CD4-positive, alpha-beta T cell treated with Interleukin-4 for 4 hours (primary cell): ENCODE results near the gene NUTM2G.
"Not testable (repeated sequence)": the region's sequence is repeated elsewhere in the genome, so short reads cannot be mapped to it uniquely, and the experiment has no call there.

Experiments
- DNase-seq: peaks from one replicate; pipeline ENCODE4 v3.0.0-alpha.2; 2020

NUTM2G gene

DNA sequence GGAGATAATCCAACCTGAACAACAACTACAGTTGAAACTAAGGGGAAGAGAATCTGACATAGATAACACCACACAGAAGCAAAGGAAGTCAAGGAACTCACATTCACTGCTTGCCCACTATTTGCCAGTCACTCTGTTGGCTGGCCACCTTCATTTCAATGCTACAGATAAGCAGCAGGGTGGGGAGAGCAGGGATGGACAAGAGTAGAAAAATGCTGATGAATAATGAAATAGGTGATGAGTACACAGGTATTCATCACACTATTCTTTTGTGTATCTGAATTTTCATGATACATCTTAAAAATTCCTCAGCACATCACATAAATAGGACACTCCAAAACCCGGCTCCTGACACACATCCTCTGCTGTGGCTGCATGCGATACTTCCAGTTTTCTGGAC is 21.9 kb downstream of the NUTM2G start:
- not testable (repeated sequence) for DNase-seq

DNA sequence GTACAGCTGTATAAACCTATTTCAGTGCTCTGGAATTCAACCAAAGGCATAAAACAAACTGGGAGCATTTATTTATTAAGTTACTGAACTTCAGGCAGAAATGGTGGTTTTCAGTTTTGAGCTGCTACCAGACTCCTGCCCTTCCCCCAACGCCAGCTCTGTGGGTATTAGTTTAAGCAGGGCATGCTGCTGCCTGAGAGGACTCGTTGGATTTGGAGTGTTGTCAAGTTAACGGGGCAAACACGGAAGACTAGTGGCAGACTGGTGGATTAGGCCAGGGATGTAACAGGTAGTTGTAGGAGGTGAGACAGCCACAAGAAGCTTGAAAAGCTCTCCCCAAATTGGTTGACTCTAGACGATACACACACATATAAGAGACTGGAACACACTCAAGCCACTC is 38.9 kb downstream of the NUTM2G start:
- not testable (repeated sequence) for DNase-seq

DNA sequence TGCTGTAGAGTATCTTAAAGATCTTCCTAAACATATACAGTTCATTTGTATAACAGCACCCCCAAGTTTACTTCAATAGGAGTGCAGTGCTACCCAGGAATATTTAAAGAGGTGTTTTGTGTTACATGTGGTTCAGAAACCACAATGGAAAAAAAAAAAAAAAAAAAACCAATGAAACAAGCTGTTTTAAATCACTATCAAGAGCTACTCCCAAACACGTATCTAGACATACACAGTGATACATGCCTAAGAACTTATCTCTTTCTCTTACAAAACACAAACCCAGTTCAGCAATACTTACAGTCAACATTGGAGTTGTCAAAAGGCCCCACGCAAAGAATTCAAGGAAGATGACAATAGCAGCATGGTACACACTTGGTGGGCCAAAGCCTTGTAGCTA is 43.9 kb downstream of the NUTM2G start:
- DNase-seq = not testable (repeated sequence)

GRCh38 chr9:96974037-96974436 is 45.4 kb downstream of the NUTM2G start:
- DNase-seq = not testable (repeated sequence)

DNA sequence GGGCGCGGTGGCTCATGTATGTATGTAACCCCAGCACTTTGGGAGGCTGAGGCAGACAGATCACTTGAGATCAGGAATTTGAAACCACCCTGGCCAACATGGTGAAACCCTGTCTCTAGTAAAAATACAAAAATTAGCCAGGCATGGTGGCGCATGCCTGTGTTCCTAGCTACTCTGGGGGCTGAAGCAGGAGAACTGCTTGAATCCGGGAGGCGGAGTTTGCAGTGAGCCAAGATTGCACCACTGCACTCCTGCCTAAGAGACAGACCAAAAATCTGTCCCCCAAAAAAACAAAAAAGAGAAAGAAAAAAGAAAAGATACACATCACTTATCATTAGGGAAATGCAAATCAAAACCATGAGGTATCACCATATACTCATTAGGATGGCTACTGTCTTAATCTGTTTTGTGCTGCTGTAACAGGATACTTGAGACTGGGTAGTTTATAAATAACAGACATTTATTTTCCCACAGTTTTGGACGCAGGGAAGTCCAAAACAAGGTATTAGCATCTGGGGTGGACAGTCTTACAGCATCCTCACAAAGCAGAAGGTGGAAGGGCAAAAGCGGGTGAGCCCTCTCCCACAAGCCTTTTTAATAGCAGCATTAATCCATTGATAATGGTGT is 55.0 kb downstream of the NUTM2G start:
- not testable (repeated sequence) for DNase-seq

GRCh38 chr9:96984139-96984538 is 55.5 kb downstream of the NUTM2G start:
- DNase-seq = not testable (repeated sequence)

GRCh38 chr9:96984887-96985286 is 56.2 kb downstream of the NUTM2G start:
- DNase-seq = not testable (repeated sequence)
